GM12878 (cell line): Measurements from ENCODE around the gene NOL4L. TPM values are rescaled to one million over a fixed set of nuclear protein-coding genes. Genes with fewer than 3 reads are reported as not detected.

Source experiments
- ATAC-seq: fragments of 200-7000 bp; cut with Tn5 transposase; 3 replicates; pipeline ENCODE4 v1.9.1; 2020; ENCODE audit warnings: mild to moderate bottlenecking, moderate library complexity
- BruUV-seq: library from RNA; stranded (reverse); fragments of 400-500 nt; replicated peaks from 2 replicates; lab custom pipeline; 2021; lab: Mats Ljungman, UMichigan
- CTCF ChIA-PET: fragments of 300-600 bp; sonication (Branson Sonifier 250); formaldehyde crosslinking; extraction: SDS; loops from one replicate; lab custom pipeline; 2021; ENCODE audit warnings: inconsistent platforms; lab: Yijun Ruan, JAX
- POLR2A ChIA-PET: fragments of 350-600 bp; formaldehyde crosslinking; extraction: SDS; loops from one replicate; lab custom pipeline; 2021; ENCODE audit warnings: inconsistent platforms; lab: Charles Lee
- RAD21 ChIA-PET: fragments of 300-600 bp; sonication (Branson Sonifier 250); formaldehyde crosslinking; loops from one replicate; lab custom pipeline; 2023; ENCODE audit warnings: antibody characterized with exemption; ENCODE audit not compliant: unreplicated experiment; lab: Charles Lee
- SMC1A ChIA-PET: fragments of 300-600 bp; sonication (Branson Sonifier 250); formaldehyde crosslinking; loops from one replicate; lab custom pipeline; 2023; ENCODE audit not compliant: unreplicated experiment, uncharacterized antibody; lab: Charles Lee
- DNase-seq: peaks from one replicate; pipeline ENCODE4 v3.0.0-alpha.2; 2011; ENCODE audit warnings: low read depth, low spot score
- FAIRE-seq: peaks from 3 replicates; lab custom pipeline; 2011; peaks lifted over from hg19 to GRCh38; lab: Jason Lieb, UNC
- H2AFZ ChIP-seq: 2 replicates; pipeline ENCODE4 v1.6.0; 2011; ENCODE audit warnings: low read depth, low read length, control low read depth; ENCODE audit not compliant: control insufficient read depth
- H3K27ac ChIP-seq: 2 replicates; pipeline ENCODE4 v1.5.1; 2011; ENCODE audit warnings: control low read depth; ENCODE audit not compliant: control insufficient read depth, insufficient read depth
- H3K27me3 ChIP-seq, 2 experiments: replicated peaks in 1 of 2; 2 replicates each; pipeline versions ENCODE4 v1.6.0 to v1.6.1; 2011; ENCODE audit warnings: low read length in 1 of 2; ENCODE audit not compliant: control insufficient read depth in 2 of 2, insufficient read depth in 2 of 2
- H3K36me3 ChIP-seq, 2 experiments: 2 replicates each; pipeline ENCODE4 v1.5.1; 2011; ENCODE audit warnings: low read length in 1 of 2; ENCODE audit not compliant: control insufficient read depth in 2 of 2, insufficient read depth in 2 of 2
- H3K4me1 ChIP-seq: 2 replicates; pipeline ENCODE4 v1.6.1; 2011; ENCODE audit warnings: mild to moderate bottlenecking, low read length, moderate library complexity, mixed read lengths; ENCODE audit not compliant: control insufficient read depth, insufficient read depth
- H3K4me2 ChIP-seq: 2 replicates; pipeline ENCODE4 v1.6.0; 2011; ENCODE audit warnings: control low read depth; ENCODE audit not compliant: control insufficient read depth, insufficient read depth
- H3K4me3 ChIP-seq: fragments of 200-600 bp; sonication (generic); 2 replicates; pipeline ENCODE4 v1.5.1; 2016
- H3K79me2 ChIP-seq: 2 replicates; pipeline ENCODE4 v1.6.0; 2011; ENCODE audit warnings: low read length; ENCODE audit not compliant: control insufficient read depth, insufficient read depth
- H3K9ac ChIP-seq: 2 replicates; pipeline ENCODE4 v1.8.0; 2011; ENCODE audit warnings: low read length, control low read depth, mixed read lengths; ENCODE audit not compliant: control insufficient read depth, insufficient read depth
- H3K9me3 ChIP-seq: replicated peaks from 3 replicates; pipeline ENCODE4 v1.5.1; 2011; ENCODE audit warnings: mild to moderate bottlenecking, low read length; ENCODE audit not compliant: control insufficient read depth, insufficient read depth
- H4K20me1 ChIP-seq: 2 replicates; pipeline ENCODE4 v1.6.0; 2011; ENCODE audit not compliant: control insufficient read depth, insufficient read depth
- CUX1 ChIP-seq: IDR thresholded peaks from 2 replicates; pipeline ENCODE4 v1.6.1; 2012; ENCODE audit warnings: improper control_type of control experiment, low read depth, low read length; ENCODE audit not compliant: insufficient replicate concordance
- EED ChIP-seq: sonication (generic); IDR thresholded peaks from 2 replicates; pipeline ENCODE4 v1.6.1; 2016; ENCODE audit warnings: antibody characterized with exemption, low read depth
- ETV6 ChIP-seq, 2 experiments: fragments of 450-650 bp in 1 of 2; IDR thresholded peaks in 1 of 2; conservative IDR thresholded peaks in 1 of 2; 2 replicates each; pipeline ENCODE4 v1.6.1; 2014; ENCODE audit warnings: antibody characterized with exemption in 1 of 2, borderline replicate concordance in 1 of 2, low read depth in 1 of 2, mild to moderate bottlenecking in 1 of 2, moderate library complexity in 1 of 2
- EZH2 ChIP-seq: IDR thresholded peaks from 2 replicates; pipeline ENCODE4 v1.6.1; 2012; ENCODE audit warnings: low read depth, mild to moderate bottlenecking, control low read depth, inconsistent platforms, low read length, borderline replicate concordance; ENCODE audit not compliant: control insufficient read depth
- SPI1 ChIP-seq: IDR thresholded peaks from 2 replicates; pipeline ENCODE4 v1.6.1; 2011; ENCODE audit warnings: low read depth, mild to moderate bottlenecking, low read length, moderate library complexity, borderline replicate concordance; ENCODE audit not compliant: insufficient read depth
- TCF12 ChIP-seq: IDR thresholded peaks from 2 replicates; pipeline ENCODE4 v1.6.1; 2011; ENCODE audit warnings: low read depth, mild to moderate bottlenecking, low read length
- WGBS: methylation state at CpG from one replicate; pipeline ENCODE4 v1.1.6; 2016; ENCODE audit warnings: low lambda C conversion rate; ENCODE audit not compliant: insufficient replicate concordance, insufficient coverage; ENCODE audit errors: missing lambda C conversion rate; 5-methylcytosine and 5-hydroxymethylcytosine counted together
- in situ Hi-C: fragments of 300-500 bp; cut with MboI; formaldehyde crosslinking; loops from 9 replicates; pipeline ENCODE4 v1.14.3; 2018; ENCODE audit warnings: mixed read lengths
- intact Hi-C: fragments of 100-400 bp; cut with micrococcal nuclease; formaldehyde crosslinking; loops from one replicate; pipeline ENCODE4 v1.14.2; 2022; ENCODE audit not compliant: unreplicated experiment
- polyA plus RNA-seq, 11 experiments: library from polyadenylated mRNA; depleted of rRNA in 4 of 11; unstranded in 6 of 11; stranded (reverse) in 5 of 11; fragments of >200 nt; fragmentation: Nextera tagmentation in 4 of 11; fragmentation: Illumina TruSeq in 1 of 11; extraction: Ambion mirVana in 4 of 11; extraction: Trizol in 1 of 11; gene quantifications; 1 replicate in 1 of 11; 2 replicates in 10 of 11; pipeline versions ENCODE4 v1.2.1 to v1.2.3, GENCODE V29; 2011 to 2016; ENCODE audit warnings: inconsistent platforms in 2 of 11, missing spikeins in 2 of 11, low read depth in 1 of 11
- total RNA-seq, 4 experiments: library from RNA; depleted of rRNA in 3 of 4; stranded (reverse); fragments of >200 nt in 3 of 4; fragmentation: Illumina TruSeq in 1 of 4; extraction: Trizol in 1 of 4; gene quantifications; 2 replicates each; pipeline versions ENCODE4 v1.2.1 to v1.2.3, GENCODE V29; 2013 to 2021

NOL4L gene
- total and polyA plus RNA-seq, 10 of the 15 experiments (the other 5 are each of a cell fraction or from before 2014, with no cell fraction given): 2.3 to 24.0 (median 8.0) TPM

GRCh38 chr20:32450484-32451061 lies 134.6 kb downstream of the NOL4L start:
- Histone ChIP-seq H3K4me1 (no peaks in the 10 kb centered on the region), H4K20me1 (no peaks in the 10 kb centered on the region), H2AFZ (no peak overlapping the region), H3K27ac (no peak overlapping the region), H3K9me3 (no peaks in the 10 kb centered on the region), H3K4me3 (no peak overlapping the region), H3K4me2 (no peak overlapping the region), H3K36me3 (no peaks in the 10 kb centered on the region; a peak in 1 of 4 replicates), H3K27me3 (no peaks in the 10 kb centered on the region), H3K79me2 (no peaks in the 10 kb centered on the region), H3K9ac (no peak overlapping the region)
- no peak for TF ChIP-seq CUX1
- TF ChIP-seq EED: no peak
- TF ChIP-seq ETV6 (conservative IDR thresholded peaks at IDR 0.05 in 1 of 2, IDR thresholded peaks at IDR 0.05 in 1 of 2; ENCODE audit: borderline replicate concordance in 1 of 2, low read depth in 1 of 2): no peak
- no peak for TF ChIP-seq EZH2
- TF ChIP-seq SPI1: no peak
- no peak for TF ChIP-seq TCF12
- WGBS: 93% methylated on average over 9 of the region's 9 CpGs
- ChIA-PET CTCF (interaction anchor here (0.8 to 1.4 kb wide), 2 partner anchors 8 to 13 kb away, joined by 3 to 4 read pairs; no protein-coding TSS in a partner anchor), POLR2A (no interaction called here), RAD21 (interaction anchor here (0.6 kb wide), 1 partner anchor 202 kb away, joined by 3 read pairs; no protein-coding TSS in a partner anchor), SMC1A (no interaction called here)
- BruUV-seq: no TSS peak
- FAIRE-seq (no peak), ATAC-seq (no peak), DNase-seq (no peak)
- in situ Hi-C loops: no loop called here
- intact Hi-C loops: no loop called here
